ENCODE results near the gene CNKSR3.

The CNKSR3 gene

GRCh38 chr6:154450498-154450897, 60.0 kb downstream of the CNKSR3 start:
- no peak for DNase-seq (ENCODE audit: low read depth)

GRCh38 chr6:154448448-154449096, 61.9 kb downstream of the CNKSR3 start:
- DNase-seq (ENCODE audit: low read depth), result no peak

- no peak for DNase-seq (ENCODE audit: low read depth)
These were observed 62.5 kb downstream of the CNKSR3 start for GRCh38 chr6:154447954-154448353.

- no peak for DNase-seq (ENCODE audit: low read depth)
These were observed 63.5 kb downstream of the CNKSR3 start for GRCh38 chr6:154446984-154447383.

GRCh38 chr6:154445417-154445816, 65.1 kb downstream of the CNKSR3 start:
- DNase-seq (ENCODE audit: low read depth), result no peak

- no peak for DNase-seq (ENCODE audit: low read depth)
These were observed 68.5 kb downstream of the CNKSR3 start for GRCh38 chr6:154441995-154442310.

GRCh38 chr6:154440422-154441043, 70.0 kb downstream of the CNKSR3 start:
- no peak for DNase-seq (ENCODE audit: low read depth)

- no peak for DNase-seq (ENCODE audit: low read depth)
These were observed 70.5 kb downstream of the CNKSR3 start for GRCh38 chr6:154440022-154440421.

- no peak for DNase-seq (ENCODE audit: low read depth)
These were observed 71.5 kb downstream of the CNKSR3 start for GRCh38 chr6:154438882-154439415.

- DNase-seq (ENCODE audit: low read depth), result no peak
These were observed 75.0 kb downstream of the CNKSR3 start for GRCh38 chr6:154435400-154435945.

- no peak for DNase-seq (ENCODE audit: low read depth)
These were observed 75.8 kb downstream of the CNKSR3 start for GRCh38 chr6:154434662-154435061.

GRCh38 chr6:154433477-154434241, 76.8 kb downstream of the CNKSR3 start:
- no peak for DNase-seq (ENCODE audit: low read depth)

GRCh38 chr6:154432533-154433476, 77.7 kb downstream of the CNKSR3 start:
- DNase-seq (ENCODE audit: low read depth), result no peak

- DNase-seq (ENCODE audit: low read depth), result no peak
These were observed 80.0 kb downstream of the CNKSR3 start for GRCh38 chr6:154430481-154430919.

- no peak for DNase-seq (ENCODE audit: low read depth)
These were observed 80.8 kb downstream of the CNKSR3 start for GRCh38 chr6:154429711-154430110.

- no peak for DNase-seq (ENCODE audit: low read depth)
These were observed 81.6 kb downstream of the CNKSR3 start for GRCh38 chr6:154428897-154429296.

- DNase-seq (ENCODE audit: low read depth), result no peak
These were observed 83.0 kb downstream of the CNKSR3 start for GRCh38 chr6:154427446-154427845.

GRCh38 chr6:154426997-154427396, 83.5 kb downstream of the CNKSR3 start:
- DNase-seq (ENCODE audit: low read depth), result no peak

- DNase-seq (ENCODE audit: low read depth), result no peak
These were observed 85.5 kb downstream of the CNKSR3 start for GRCh38 chr6:154425034-154425433.

- DNase-seq (ENCODE audit: low read depth), result no peak
These were observed 96.3 kb downstream of the CNKSR3 start for GRCh38 chr6:154414021-154414813.

Measured in stimulated activated CD8-positive, alpha-beta memory T cell treated with anti-CD3 and anti-CD28 coated beads, Interleukin-15, amount 100 ng/mL, for 1 hour (primary cell).